Kidney (tissue), 14 donors: ENCODE measurements around the gene CENPB. TPM values are rescaled to one million over a fixed set of nuclear protein-coding genes. Genes with fewer than 3 reads are reported as not detected.

ENCODE experiments used
- DNase-seq, 5 donors: peaks; one replicate each; pipeline ENCODE4 v3.0.0-alpha.2; 2013 to 2020
- FAIRE-seq: peaks from 2 replicates; lab custom pipeline; 2012; peaks lifted over from hg19 to GRCh38; lab: Jason Lieb, UNC
- H3K27ac ChIP-seq, 2 donors: one replicate each; pipeline ENCODE4 v1.7.0; 2013; ENCODE audit warnings: low read depth in 2 of 2, low read length in 2 of 2, inconsistent platforms in 1 of 2
- H3K27me3 ChIP-seq: one replicate; pipeline ENCODE4 v1.7.1; 2013; ENCODE audit warnings: low read length, inconsistent platforms; ENCODE audit not compliant: control insufficient read depth, insufficient read depth
- H3K36me3 ChIP-seq, 3 donors: one replicate each; pipeline versions ENCODE4 v1.7.0 to v1.7.1; 2013; ENCODE audit warnings: low read length in 3 of 3, control low read depth in 1 of 3, inconsistent platforms in 1 of 3; ENCODE audit not compliant: insufficient read depth in 3 of 3, control insufficient read depth in 2 of 3
- H3K4me1 ChIP-seq, 3 donors: one replicate each; pipeline versions ENCODE4 v1.7.0 to v1.7.1; 2013; ENCODE audit warnings: low read length in 3 of 3, inconsistent platforms in 1 of 3, low read depth in 1 of 3; ENCODE audit not compliant: control insufficient read depth in 2 of 3, insufficient read depth in 2 of 3
- H3K4me3 ChIP-seq, 3 donors: one replicate each; pipeline versions ENCODE4 v1.7.0 to v1.8.1; 2013; ENCODE audit warnings: low read length in 3 of 3, control low read depth in 1 of 3, inconsistent platforms in 1 of 3
- H3K9ac ChIP-seq, 3 donors: one replicate each; pipeline versions ENCODE4 v1.7.0 to v1.7.1; 2013; ENCODE audit warnings: low read length in 3 of 3, control low read depth in 1 of 3, inconsistent platforms in 1 of 3
- H3K9me3 ChIP-seq, 3 donors: one replicate each; pipeline versions ENCODE4 v1.7.0 to v1.7.1; 2013; ENCODE audit warnings: low read length in 3 of 3, control low read depth in 1 of 3, inconsistent platforms in 1 of 3; ENCODE audit not compliant: control insufficient read depth in 2 of 3, insufficient read depth in 1 of 3
- intact Hi-C: fragments of 100-400 bp; cut with DNase I; formaldehyde crosslinking; loops from one replicate; pipeline ENCODE4 v1.11.1; 2022
- polyA plus RNA-seq: library from polyadenylated mRNA; stranded (reverse); fragments of 350-450 nt; fragmentation: Illumina TruSeq; extraction: RNeasy Lipid Tissue Mini Kit (QIAGEN cat#74804); gene quantifications from one replicate; pipeline ENCODE4 v1.2.3, GENCODE V29; 2014; ENCODE audit warnings: low read depth, low replicate concordance; ENCODE audit not compliant: insufficient read depth
- total RNA-seq: library from RNA; stranded (reverse); fragmentation: NEBNext Ultra II Directional; extraction: Animal tissue kit (Norgen Biotek cat#: 25700); gene quantifications from one replicate; pipeline ENCODE4 v1.2.1, GENCODE V29; 2021
- TF ChIP-seq, protein P1 (sequence below): IDR thresholded peaks from 3 replicates; pipeline ENCODE4 v1.5.1; 2012; ENCODE audit warnings: mild to moderate bottlenecking, moderate library complexity, borderline replicate concordance; ENCODE audit not compliant: insufficient read depth; ENCODE audit errors: extremely low read depth
- donor health status: control.
- donor health status: control.
- donor health status: control.
- donor health status: control.
- donor health status: control.
- donor health status: DM: yes; HTN: yes; CAD: no.
- donor health status: Normal renal cell carcinoma (clear cell type).

CENPB gene
- total and polyA plus RNA-seq, 2 donors from 2014 or later = 56.2 to 99.8 TPM

DNA sequence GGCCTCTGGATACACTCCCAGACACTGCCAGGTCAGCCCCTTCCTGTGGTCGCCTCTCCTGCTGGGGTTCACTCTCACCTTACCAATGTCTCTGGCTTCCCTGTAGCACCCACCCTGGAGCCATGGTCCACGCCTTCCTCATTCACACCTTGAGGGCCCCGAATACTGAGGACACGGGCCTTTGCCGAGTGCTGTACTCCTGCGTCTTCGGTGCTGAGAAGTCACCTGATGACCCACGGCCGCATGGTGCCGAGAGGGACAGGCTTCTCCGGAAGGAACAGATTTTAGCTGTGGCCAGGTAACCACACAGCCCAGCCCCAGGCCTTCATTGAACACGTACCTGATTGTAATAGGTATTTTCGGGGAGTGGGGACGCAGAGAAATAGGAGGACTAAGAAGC lies 35.5 kb upstream of the CENPB start:
- intact Hi-C loops = no loop called here
- no peak overlapping the region for H3K9ac ChIP-seq
- H3K27me3 ChIP-seq = no peaks in the 10 kb centered on the region
- peaks cover 0 to 20% (median 15%) of the 10 kb centered on the region in 3 donors for H3K36me3 ChIP-seq
- no peak overlapping the region for H3K4me3 ChIP-seq
- peaks cover 0 to 14% (median 8%) of the 10 kb centered on the region in 3 donors for H3K4me1 ChIP-seq
- FAIRE-seq (no peak), DNase-seq (peak in 1 of 5 donors; percentile 65)
- TF ChIP-seq, protein P1, sequence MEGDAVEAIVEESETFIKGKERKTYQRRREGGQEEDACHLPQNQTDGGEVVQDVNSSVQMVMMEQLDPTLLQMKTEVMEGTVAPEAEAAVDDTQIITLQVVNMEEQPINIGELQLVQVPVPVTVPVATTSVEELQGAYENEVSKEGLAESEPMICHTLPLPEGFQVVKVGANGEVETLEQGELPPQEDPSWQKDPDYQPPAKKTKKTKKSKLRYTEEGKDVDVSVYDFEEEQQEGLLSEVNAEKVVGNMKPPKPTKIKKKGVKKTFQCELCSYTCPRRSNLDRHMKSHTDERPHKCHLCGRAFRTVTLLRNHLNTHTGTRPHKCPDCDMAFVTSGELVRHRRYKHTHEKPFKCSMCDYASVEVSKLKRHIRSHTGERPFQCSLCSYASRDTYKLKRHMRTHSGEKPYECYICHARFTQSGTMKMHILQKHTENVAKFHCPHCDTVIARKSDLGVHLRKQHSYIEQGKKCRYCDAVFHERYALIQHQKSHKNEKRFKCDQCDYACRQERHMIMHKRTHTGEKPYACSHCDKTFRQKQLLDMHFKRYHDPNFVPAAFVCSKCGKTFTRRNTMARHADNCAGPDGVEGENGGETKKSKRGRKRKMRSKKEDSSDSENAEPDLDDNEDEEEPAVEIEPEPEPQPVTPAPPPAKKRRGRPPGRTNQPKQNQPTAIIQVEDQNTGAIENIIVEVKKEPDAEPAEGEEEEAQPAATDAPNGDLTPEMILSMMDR = no peak
- H3K9me3 ChIP-seq = no peaks in the 10 kb centered on the region
- H3K27ac ChIP-seq = no peak overlapping the region

DNA sequence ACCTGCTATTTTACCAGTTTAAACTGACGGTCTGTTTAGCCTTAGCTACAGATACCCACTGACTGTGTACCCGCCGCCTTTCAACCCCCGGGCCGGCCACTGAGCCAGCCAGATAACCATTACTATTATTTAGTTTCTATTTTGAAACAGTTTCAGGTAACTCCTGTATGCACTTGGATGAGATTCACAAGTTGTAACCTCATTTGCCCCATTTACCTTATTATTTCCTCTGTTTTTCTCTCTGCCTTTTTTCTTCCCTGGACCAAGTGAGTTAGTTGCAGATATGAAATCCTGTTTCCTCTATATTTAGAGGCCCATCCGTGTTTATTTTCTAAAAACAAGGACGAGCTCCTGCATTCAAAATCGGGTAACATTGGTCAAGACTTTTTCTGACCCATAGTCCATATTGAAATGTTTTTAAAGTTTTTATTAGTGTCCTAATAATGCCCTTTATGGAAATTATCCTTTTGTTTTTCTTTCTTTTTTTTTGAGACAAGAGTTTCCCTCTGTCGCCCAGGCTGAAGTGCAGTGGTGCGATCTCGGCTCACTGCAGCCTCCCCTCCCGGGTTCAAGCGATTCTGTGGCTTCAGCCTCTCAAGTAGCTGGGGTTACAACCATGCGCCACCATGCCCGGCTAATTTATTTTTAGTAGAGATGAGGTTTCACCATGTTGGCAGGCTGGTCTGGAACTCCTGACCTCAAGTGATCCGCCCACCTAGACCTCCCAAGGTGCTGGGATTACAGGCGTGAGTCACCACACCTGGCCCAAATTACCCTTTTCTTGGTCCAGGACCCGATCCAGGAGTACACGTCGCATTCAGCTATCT lies 34.6 kb upstream of the CENPB start:
- H3K9ac ChIP-seq = peak overlapping the region; percentile 63 to 86 (median 86)
- TF ChIP-seq, protein P1 = no peak
- intact Hi-C loops = no loop called here
- H3K4me1 ChIP-seq = peaks cover 0 to 14% (median 8%) of the 10 kb centered on the region in 3 donors
- peak overlapping the region; percentile 81 to 88 (median 84) for H3K4me3 ChIP-seq
- no peak for FAIRE-seq
- peaks cover 0 to 20% (median 15%) of the 10 kb centered on the region in 3 donors for H3K36me3 ChIP-seq
- no peaks in the 10 kb centered on the region for H3K27me3 ChIP-seq
- H3K9me3 ChIP-seq = no peaks in the 10 kb centered on the region
- H3K27ac ChIP-seq = peak overlapping the region; percentile 99 to 100
- DNase-seq = peak in 2 of 5 donors; percentile 29 to 49

DNA sequence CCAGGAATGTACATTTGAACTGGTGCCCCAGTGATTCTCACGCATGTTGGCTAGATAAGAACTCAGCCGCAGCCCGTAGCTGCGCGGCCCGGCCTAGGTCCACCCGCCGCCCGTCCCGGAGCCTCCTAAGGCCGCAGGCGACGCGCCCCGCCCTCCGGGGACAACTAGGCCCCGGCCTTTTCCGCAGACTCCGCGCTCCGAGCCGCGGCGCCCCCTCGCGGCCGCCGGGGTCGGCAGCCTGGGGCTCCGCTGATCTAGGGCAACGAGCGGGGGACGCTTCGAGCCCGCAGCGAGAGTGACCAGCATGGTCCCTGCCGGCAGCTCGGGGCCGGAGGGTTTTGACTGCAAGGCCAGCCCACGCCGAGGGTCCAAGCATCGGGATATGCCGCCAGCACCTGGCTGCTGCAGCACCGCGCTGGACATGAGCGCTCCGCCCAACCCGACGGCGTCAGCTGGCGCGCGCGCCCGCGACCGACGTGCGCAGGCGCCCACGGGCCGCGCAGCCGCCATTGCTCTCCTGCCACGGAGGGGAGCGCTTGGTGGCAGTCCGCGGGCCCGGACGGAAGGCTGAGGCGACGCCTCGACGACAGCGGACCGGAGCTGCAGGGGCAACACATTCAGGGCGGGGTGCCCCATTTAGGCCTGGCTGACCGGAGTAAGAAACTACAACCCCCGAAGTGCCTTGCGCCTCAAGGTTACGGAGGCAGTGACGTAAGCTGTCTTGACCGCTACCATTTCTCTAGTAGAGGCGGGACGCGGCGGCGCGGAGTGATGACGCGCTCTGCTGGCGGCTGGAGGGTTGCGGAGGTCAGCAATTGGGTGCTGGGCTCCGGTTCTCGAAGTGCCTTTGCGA lies 33.7 kb upstream of the CENPB start, which contains the start of gene AP5S1:
TSS of gene AP5S1 (plus strand) at position 500 of the 853 bp plus-strand sequence. CDS start 1,571 bp downstream, outside the sequence.
- H3K9ac ChIP-seq = peak within 1 kb of the TSS; percentile 63 to 86 (median 86)
- H3K4me1 ChIP-seq = peaks cover 0 to 14% (median 8%) of the 10 kb centered on the region in 3 donors
- TF ChIP-seq, protein P1 = peak; percentile 89
- H3K4me3 ChIP-seq = peak within 1 kb of the TSS; percentile 81 to 88 (median 84)
- FAIRE-seq = no peak
- H3K27me3 ChIP-seq = no peaks in the 10 kb centered on the region
- intact Hi-C loops = no loop called here
- peak; percentile 97 to 98 (median 98) for DNase-seq
- peak within 1 kb of the TSS; percentile 99 to 100 for H3K27ac ChIP-seq
- peaks cover 0 to 20% (median 15%) of the 10 kb centered on the region in 3 donors for H3K36me3 ChIP-seq
- H3K9me3 ChIP-seq = no peaks in the 10 kb centered on the region
